HG03045 (cell line): ENCODE results near the gene KRTAP21-3.

Experiments used
- ATAC-seq: cut with Tn5 transposase; IDR thresholded peaks from one replicate; pipeline ENCODE4 v1.9.1; 2021; ENCODE audit warnings: mild to moderate bottlenecking, moderate library complexity; ENCODE audit not compliant: unreplicated experiment

KRTAP21-3 gene

GRCh38 chr21:30668776-30669175 is 49.8 kb downstream of the KRTAP21-3 start:
- no peak for ATAC-seq
